KOPT-K1 (cell line): ENCODE measurements around the gene PLA2G4D.

Experiments
- H3K27ac ChIP-seq: fragments of 200-600 bp; sonication (generic); 2 replicates; pipeline ENCODE4 v1.5.1; 2016; ENCODE audit warnings: antibody characterized with exemption, mild to moderate bottlenecking, low read depth, low read length; ENCODE audit not compliant: poor library complexity, severe bottlenecking
- H3K36me3 ChIP-seq: fragments of 200-600 bp; sonication (generic); 2 replicates; pipeline ENCODE4 v1.5.1; 2017; ENCODE audit warnings: antibody characterized with exemption, mild to moderate bottlenecking, low read length, moderate library complexity; ENCODE audit not compliant: insufficient read depth
- H3K9me3 ChIP-seq: fragments of 200-600 bp; sonication (generic); 2 replicates; pipeline ENCODE4 v1.5.1; 2017; ENCODE audit warnings: antibody characterized with exemption, low read length, mild to moderate bottlenecking; ENCODE audit not compliant: insufficient read depth, poor library complexity, severe bottlenecking

The PLA2G4D gene

DNA sequence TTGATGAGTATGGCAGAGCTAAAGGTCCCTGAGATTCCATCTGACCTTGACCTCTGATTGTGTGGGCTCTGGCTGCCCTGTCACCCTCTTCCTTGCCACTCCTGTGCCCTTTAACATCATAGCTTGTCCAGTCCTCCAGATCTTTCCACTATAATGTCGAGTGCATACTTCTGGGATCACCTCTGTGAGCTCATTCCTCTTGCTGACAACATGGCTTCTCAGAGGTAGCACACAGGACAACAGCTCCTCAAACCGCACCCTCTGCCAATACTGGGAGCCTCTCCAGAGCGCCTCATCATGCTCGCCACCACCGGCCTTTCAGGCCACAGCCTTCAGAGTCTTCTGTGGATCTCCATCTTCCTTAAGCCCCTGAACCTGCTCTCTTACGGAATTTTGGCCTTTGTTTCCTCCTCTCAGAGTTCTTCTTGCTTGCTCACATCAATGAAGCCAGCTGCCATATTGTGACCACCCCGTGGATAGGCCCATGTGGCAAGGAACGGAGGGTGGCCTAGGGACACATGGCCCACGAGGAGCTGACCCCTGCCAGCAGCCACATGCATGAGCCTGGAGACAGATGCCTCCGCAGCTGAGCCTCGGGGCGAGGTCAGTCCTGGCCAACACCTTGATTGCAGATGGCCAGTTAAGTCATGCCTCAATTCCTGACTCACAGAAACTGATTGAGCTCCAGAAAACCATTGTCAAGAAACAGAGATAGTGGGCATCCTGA is 31.1 kb downstream of the PLA2G4D start:
- no peaks in the 10 kb centered on the region for H3K36me3 ChIP-seq
- no peaks in the 10 kb centered on the region for H3K9me3 ChIP-seq
- H3K27ac ChIP-seq = no peak overlapping the region

DNA sequence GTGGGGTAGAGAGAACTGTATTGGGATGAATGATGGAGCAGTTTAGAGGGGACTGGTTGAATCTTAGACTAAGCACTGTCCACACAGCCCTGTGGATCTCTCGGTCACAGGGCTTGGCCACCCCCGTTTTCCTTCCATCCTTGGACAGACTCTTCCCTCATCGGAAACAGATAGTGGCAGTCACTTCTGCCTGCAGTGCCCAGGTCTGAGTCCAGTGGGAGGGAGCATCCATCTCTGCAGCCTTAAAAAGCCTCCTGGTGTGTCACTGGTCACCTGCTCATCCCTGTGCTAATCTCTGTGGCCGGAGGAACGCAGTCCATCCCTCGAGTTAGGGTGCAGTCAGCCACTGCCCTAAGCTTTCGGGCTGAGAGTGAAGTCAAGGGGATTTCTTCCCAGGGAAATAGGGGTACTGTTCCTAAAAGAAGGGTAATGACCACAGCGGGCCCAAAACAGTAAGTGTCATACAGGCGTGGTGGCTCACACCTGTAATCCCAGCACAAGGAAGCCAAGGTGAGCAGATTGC is 32.0 kb downstream of the PLA2G4D start:
- Histone ChIP-seq H3K36me3 (no peaks in the 10 kb centered on the region), H3K9me3 (no peaks in the 10 kb centered on the region), H3K27ac (no peak overlapping the region)

DNA sequence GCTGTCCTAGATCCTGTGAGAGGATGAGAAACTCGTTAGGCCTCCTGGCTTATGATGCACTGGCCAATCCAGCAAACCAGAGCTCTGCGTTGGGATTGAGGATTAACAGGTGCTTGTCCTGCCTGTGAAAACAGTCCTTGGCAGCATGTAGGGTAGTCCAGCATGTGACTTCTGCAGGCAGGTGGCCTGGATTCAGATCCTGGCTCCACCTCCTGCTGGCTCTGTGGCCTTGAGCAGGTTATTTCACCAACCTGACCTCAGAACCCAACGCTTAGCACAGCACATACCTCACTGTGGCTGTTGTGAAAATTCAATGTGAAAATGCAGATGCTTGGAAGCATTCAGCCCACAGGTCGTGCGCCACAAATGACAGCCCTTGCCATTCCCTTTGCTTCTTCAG is 33.6 kb downstream of the PLA2G4D start:
- Histone ChIP-seq H3K36me3 (no peaks in the 10 kb centered on the region), H3K9me3 (no peaks in the 10 kb centered on the region), H3K27ac (no peak overlapping the region)

DNA sequence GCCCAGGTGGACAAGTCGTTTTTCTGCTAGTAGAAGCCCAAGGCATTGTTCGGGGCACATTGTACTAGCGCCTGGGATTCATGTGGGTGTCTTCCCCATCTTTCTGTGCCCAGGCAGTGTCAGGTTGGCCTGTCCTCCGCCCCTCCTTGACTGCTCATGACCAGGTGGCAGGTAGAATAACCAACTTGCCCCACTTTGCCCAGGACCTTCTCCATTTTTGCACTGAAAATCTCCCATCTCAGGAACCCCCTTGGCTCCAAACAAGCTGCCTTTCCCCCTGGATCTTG is 33.9 kb downstream of the PLA2G4D start:
- Histone ChIP-seq H3K36me3 (no peaks in the 10 kb centered on the region), H3K27ac (no peak overlapping the region), H3K9me3 (no peaks in the 10 kb centered on the region)

DNA sequence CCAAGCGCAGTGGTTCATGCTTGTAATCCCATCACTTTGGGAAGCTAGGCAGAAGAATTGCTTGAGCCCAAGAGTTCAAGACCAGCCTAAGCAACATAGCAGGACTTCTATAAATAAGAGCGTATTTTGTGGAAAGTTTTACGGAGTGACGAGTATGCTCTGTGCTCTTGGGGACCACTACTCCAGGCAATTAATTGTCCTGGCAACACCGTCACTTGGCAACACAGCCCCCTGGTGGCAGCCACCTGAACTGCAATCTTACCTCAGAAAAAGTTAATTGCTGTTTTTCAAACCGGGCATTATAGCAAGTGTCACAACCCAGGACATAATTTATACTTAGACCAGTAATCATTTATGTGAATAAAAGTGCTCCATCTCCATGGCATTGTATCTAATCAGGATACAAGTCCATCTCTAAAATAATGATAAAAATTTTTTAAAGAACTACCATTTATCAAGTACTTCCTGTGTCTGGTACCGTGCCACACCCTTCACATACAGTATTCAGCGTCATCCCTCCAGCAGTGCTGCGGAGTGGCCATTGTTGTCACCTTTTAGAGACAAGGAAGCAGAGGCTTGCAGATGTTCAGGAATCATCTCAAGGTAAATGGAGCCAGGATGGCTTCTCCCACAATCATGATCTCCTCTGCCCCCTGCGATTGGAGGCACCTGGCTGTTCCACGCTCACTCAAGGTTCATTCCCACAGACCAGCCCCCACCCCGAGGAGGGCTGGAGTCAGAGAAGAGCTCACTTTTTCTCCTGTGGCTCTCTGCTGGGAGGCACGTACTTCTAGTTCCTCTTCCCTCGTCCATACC is 34.5 kb downstream of the PLA2G4D start:
- Histone ChIP-seq H3K9me3 (no peaks in the 10 kb centered on the region), H3K36me3 (no peaks in the 10 kb centered on the region), H3K27ac (no peak overlapping the region)

DNA sequence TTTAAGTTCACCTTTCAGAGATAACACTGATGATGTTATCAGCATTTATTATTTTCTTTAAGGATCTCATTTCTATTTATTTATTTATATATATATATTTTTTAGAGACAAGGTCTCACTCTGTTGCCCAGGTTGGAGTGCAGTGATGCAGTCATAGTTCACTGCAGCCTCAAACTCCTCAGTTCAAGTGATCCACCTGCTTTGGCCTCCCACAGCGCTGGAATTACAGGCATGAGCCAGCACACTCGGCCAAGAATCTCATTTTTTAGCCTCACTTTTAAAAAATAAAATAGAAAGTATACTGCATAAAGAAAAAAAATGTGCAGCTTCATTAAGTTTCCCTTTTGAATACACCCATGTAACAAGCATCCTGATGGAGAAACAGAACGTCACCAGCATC is 35.6 kb downstream of the PLA2G4D start:
- H3K27ac ChIP-seq = no peak overlapping the region
- H3K36me3 ChIP-seq = no peaks in the 10 kb centered on the region
- H3K9me3 ChIP-seq = no peaks in the 10 kb centered on the region

DNA sequence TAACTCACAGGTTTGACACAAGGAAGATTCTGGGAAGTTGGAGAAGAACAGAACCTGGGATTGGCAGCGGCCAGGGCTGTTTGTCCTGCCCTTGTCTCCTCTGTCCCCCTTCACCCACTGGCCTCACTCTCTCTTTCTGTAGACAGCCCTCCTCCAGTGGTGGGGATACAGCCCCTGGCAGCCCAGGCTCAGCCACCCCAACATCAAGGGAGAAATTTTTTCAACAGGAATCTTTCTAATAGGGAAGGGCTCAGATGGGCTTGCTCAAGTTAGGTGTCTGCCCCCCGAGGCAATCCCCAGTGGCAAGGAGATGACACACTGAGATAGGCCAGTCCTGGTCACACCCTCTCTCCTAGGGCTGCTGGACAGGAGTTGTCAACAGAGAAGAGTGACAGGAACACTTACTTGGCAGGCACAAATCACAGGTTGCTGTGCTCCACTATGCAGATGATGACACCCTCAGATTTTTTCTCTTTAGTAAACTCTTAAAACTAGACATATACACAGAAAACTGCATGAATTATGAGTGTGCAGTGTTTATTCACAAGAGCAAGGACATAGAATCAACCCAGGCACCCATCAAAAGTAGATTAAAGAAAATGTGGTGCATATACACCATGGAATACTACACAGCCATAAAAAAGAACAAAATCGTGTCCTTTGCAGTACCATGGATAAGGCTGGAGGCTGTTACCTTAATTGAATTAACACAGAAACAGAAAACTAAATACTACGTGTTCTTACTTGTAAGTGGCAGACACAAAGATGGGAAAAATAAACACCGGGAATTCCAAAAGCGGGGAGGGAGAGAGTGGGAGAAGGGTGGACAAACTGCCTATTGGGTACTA is 36.3 kb downstream of the PLA2G4D start:
- H3K27ac ChIP-seq = no peak overlapping the region
- no peaks in the 10 kb centered on the region for H3K36me3 ChIP-seq

DNA sequence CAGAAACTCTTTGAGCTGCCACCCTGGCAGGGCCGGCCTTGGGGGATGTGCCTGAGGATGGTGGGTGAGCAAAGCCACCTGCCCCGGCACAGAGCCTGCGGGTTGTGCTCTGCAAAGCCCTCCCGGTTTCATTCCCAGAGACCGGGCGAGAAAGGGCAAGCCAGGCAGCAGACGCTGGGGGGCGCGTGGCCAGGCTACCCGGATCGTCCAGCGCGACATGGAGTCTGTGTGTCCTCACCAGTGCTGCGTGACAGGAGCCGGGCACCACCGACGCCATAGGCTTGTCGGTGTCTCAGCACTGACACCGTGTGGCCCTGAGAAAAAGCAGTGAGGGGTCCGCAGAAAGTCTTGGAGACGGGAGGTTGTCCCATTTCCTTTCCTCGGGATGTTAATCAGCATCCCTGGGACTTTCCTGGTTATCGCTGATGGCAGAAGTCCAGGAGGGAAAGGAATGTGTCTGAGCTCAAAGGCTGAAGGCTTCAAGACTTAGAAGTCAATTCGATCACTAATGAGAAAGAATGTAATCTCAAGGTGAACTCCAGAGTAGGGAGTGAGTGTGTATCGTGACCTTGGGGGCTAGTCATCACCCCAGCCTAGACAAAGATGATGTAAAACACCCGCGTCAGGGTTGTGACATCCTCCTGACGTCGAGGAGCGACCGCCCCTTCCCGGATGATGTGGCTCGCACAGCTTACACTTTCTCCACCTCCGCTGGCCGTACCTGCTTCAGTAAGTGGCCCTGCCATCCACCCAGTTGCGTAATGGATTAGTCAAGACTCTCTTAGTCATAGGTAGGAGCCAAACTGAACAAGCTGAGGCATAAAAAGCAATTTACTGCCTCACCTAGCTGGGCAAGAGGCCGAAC is 37.2 kb downstream of the PLA2G4D start:
- no peaks in the 10 kb centered on the region for H3K9me3 ChIP-seq
- no peak overlapping the region for H3K27ac ChIP-seq
- no peaks in the 10 kb centered on the region for H3K36me3 ChIP-seq

More for the DNA sequence above, 36.3 kb downstream of the PLA2G4D start:
- no peaks in the 10 kb centered on the region for H3K9me3 ChIP-seq

DNA sequence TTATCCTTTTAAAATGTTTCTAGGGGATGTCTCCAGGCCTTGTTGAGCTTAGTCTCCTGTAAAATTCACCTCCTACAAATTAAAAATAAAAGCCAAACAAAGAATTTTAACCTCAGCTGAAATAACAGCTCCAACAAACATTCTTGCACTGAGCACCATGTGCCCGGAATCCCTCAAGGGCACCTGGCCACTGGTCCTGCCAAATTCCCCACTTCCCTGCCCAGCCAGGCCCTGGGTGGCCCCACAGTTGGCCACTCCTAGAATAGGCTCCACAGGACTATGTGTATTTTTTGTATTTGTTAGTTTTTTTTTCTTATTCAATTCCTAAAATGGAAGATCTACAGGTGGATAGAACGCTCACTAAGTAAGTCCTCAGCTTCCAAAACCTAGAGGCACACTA is 40.4 kb downstream of the PLA2G4D start:
- Histone ChIP-seq H3K27ac (no peak overlapping the region), H3K36me3 (no peaks in the 10 kb centered on the region), H3K9me3 (no peaks in the 10 kb centered on the region)

DNA sequence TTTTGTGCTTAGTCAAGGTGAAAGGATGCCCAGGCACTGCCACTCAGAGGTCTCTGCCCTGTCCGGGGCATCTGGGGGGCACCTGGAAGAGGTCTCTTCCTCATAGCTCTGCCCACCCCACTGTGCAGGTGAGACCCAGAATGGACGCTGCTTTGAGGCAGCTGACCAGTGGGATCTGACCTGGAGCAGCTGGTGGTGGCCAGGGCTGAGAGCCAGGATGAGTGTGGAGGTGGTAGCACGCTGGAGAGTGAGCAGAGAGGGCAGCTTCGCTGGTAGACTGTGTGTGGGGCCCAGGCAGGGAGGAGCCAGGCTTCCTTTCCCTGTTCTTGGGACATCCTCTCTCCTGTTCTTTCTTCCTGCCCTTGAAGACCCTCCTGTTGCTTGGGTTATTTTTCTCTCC is 41.4 kb downstream of the PLA2G4D start:
- Histone ChIP-seq H3K9me3 (no peaks in the 10 kb centered on the region), H3K27ac (no peak overlapping the region), H3K36me3 (no peaks in the 10 kb centered on the region)

DNA sequence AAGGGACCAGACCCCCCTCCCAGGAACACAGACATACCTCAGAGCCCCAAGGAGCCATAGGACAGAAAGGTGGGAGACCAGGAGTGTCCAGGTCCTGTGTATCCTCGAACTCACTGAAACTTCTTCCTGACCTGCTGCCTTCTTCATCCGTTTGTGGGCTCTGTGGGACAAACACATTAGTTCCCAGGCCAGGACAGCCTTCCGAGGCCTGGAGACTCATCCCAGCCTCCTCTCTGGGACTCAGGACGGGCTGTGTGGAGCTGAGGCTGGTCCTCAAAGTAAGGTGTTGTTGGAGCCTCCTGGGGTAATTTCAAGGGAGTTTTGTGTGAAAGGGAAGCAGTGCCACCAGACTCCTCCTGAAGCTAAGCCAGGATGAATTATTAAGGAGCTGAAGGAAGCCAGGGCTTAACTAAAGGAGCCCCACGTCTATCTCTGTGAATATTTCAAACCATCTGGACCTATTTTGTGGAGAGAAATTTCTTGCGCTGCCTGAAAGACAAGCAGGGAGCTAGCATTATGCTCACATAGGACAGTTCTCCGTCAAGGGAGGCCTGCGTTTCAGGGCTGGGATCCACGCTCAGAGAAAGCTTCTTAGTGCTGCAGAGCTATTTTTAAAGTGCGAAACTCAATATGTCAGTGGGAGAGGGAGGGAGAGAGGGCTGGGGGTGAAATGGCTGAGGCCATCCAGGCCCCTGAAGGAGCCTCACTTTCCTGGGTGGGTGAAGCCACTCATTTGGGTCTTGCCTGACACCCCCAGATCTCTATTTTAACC is 43.7 kb downstream of the PLA2G4D start:
- no peaks in the 10 kb centered on the region for H3K36me3 ChIP-seq
- H3K9me3 ChIP-seq = no peaks in the 10 kb centered on the region
- no peak overlapping the region for H3K27ac ChIP-seq

DNA sequence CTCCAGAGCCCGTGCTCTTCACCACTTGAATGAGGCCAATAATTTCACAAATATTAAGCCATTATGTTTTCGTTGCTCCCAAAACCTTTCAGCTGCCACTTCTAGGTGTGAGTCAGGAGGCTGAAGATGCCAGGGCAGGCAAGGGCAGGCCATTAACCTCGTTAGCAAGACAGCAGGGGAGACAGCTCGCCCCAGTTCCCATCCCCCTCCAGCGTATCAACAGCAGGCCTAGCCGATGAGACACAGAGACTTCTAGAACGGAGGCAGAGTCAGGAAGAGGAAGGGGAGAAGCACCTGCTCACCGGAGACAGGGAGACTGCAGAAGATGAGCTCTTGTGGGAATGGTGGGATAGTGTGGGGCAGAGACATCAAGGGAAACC is 45.6 kb downstream of the PLA2G4D start:
- Histone ChIP-seq H3K27ac (no peak overlapping the region), H3K9me3 (no peaks in the 10 kb centered on the region), H3K36me3 (no peaks in the 10 kb centered on the region)

DNA sequence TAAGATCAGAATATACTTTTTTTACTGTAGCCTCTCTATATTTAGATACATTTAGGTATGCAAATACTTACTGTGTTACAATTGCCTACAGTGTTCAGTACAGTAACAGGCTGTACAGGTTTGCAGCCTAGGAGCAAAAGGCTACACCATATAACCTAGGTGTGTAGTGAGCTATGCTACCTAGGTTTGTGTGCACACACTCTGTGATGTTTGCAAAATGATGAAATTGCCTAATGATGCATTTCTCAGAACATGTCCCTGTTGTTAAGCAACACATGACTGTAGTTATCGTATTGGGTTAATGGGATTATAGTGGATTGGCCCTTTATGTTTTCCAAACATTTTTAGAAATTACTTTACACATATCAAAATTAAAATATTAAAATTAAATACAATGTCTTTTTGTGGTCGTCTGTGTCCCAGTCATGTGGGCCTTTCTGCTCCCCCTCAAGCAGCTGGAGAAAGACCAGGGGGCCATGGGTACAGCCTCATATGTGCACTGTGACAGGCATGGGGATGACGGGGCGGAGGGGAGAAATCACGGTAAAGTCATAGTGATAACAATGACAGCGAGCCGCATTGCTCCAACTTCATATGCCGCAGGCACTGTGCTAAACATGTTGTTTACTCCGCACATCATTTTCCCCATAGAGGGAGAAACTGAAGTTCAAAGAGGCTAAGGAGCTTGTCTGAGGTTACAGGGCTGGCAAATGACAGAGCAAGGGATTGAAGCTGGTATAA is 46.1 kb downstream of the PLA2G4D start:
- Histone ChIP-seq H3K9me3 (no peaks in the 10 kb centered on the region), H3K36me3 (no peaks in the 10 kb centered on the region), H3K27ac (no peak overlapping the region)
